Mucosa of gallbladder (tissue), 1 donor: ENCODE data around the gene EIF4A2. TPM values are rescaled to one million over a fixed set of nuclear protein-coding genes. Genes with fewer than 3 reads are reported as not detected.
"Not testable (repeated sequence)": the region's sequence is repeated elsewhere in the genome, so short reads cannot be mapped to it uniquely, and the experiment has no call there.

Experiments
- DNase-seq: peaks from one replicate; pipeline ENCODE4 v3.0.0-alpha.2; 2020; ENCODE audit warnings: low spot score
- total RNA-seq: library from RNA; stranded (reverse); gene quantifications from one replicate; pipeline ENCODE4 v1.2.1, GENCODE V29; 2021
- donor health status: DM: no; HTN: no; CAD: no.

EIF4A2 gene
- total RNA-seq, 1 donor from 2014 or later, result 535 TPM

- no peak for DNase-seq
Observed at GRCh38 chr3:186784820-186785494, 1.6 kb downstream of the EIF4A2 start.

- DNase-seq, result no peak
Observed at GRCh38 chr3:186785495-186786018, 2.2 kb downstream of the EIF4A2 start.

- no peak for DNase-seq
Observed at GRCh38 chr3:186786922-186787321, 3.5 kb downstream of the EIF4A2 start.

GRCh38 chr3:186787642-186788481, 4.5 kb downstream of the EIF4A2 start:
- no peak for DNase-seq

- DNase-seq, result no peak
Observed at GRCh38 chr3:186788482-186789370, 5.3 kb downstream of the EIF4A2 start.

GRCh38 chr3:186789554-186790260, 6.3 kb downstream of the EIF4A2 start:
- DNase-seq, result no peak

GRCh38 chr3:186790261-186790981, 7.0 kb downstream of the EIF4A2 start:
- DNase-seq, result no peak

GRCh38 chr3:186798239-186798874, 15.0 kb downstream of the EIF4A2 start:
- DNase-seq, result no peak

- DNase-seq, result no peak
Observed at GRCh38 chr3:186800285-186800684, 16.9 kb downstream of the EIF4A2 start.

GRCh38 chr3:186802701-186803100, 19.3 kb downstream of the EIF4A2 start:
- DNase-seq, result no peak

- not testable (repeated sequence) for DNase-seq
Observed at GRCh38 chr3:186803447-186803846, 20.1 kb downstream of the EIF4A2 start.

GRCh38 chr3:186806089-186807055, 23.0 kb downstream of the EIF4A2 start, which contains the start of gene RFC4:
Gene RFC4, minus strand, starts transcription at chr3:186806482. Its CDS starts 1,769 bp downstream, at chr3:186804713.
- peak; percentile 82 for DNase-seq

- DNase-seq, result no peak
Observed at GRCh38 chr3:186807231-186807630, 23.9 kb downstream of the EIF4A2 start.

- no peak for DNase-seq
Observed at GRCh38 chr3:186810336-186810996, 27.1 kb downstream of the EIF4A2 start.

- DNase-seq, result not testable (repeated sequence)
Observed at GRCh38 chr3:186811313-186811712, 27.9 kb downstream of the EIF4A2 start.

GRCh38 chr3:186814100-186814499, 30.7 kb downstream of the EIF4A2 start:
- DNase-seq, result no peak

GRCh38 chr3:186815435-186815834, 32.1 kb downstream of the EIF4A2 start:
- DNase-seq, result no peak

- DNase-seq, result no peak
Observed at GRCh38 chr3:186818516-186818915, 35.1 kb downstream of the EIF4A2 start.
